ENCODE data around the gene STN1.
"Not testable (repeated sequence)": the region's sequence is repeated elsewhere in the genome, so short reads cannot be mapped to it uniquely, and the experiment has no call there.

The STN1 gene

DNA sequence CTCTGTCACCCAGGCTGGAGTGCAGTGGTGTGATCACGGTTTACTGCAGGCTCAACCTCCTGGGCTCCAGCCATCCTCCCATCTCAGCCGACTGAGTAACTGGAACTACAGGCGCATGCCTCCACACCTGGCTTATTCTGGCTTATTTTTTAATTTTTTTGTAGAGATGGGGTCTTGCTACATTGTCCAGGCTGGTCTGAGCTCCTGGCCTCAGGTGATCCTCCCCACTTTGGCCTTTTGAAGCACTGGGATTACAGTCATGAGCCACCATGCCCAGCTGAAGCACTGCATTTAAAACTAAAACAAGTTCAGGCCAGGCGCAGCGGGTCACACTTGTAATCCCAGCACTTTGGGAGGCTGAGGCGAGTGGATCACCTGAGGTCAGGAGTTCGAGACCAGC lies 70.6 kb downstream of the STN1 start:
- DNase-seq (ENCODE audit: low read depth in 3 of 3, low spot score in 1 of 3): no peak

DNA sequence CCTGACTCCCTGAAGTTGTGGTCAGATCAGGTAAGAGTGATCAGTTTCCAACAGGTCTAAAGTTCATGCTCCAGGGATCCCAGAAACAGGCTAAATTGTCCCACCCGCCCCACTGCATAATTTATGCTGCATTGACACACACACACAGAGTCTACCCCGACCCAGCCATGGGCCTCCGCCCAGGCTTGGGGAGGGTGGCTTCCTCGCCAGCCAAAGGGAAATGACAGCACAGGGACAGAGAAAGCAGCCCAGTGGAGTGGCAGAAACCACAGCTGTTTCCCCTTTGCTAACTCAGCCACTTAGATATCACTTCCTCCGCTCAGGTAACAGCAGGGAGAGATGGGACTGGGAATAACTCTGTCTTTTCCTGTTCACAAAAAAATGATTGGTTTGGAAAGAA lies 72.0 kb downstream of the STN1 start:
- DNase-seq (ENCODE audit: low read depth in 3 of 3, low spot score in 1 of 3): no peak

DNA sequence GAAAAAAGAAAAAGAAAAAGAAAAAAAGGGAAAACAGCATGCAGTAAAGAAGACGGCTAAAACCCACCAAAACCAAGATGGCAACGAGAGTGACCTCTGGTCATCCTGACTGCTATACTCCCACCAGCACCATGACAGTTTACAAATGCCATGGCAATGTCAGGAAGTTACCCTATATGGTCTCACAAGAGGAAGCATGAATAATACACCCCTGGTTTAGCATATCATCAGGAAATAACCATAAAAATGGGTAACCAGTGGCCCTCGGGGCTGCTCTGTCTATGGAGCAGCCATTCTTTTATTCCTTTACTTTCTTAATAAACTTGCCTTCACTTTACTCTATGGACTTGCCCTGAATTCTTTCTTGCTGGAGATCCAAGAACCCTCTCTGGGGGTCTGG lies 72.6 kb downstream of the STN1 start:
- DNase-seq (ENCODE audit: low read depth in 3 of 3, low spot score in 1 of 3): not testable (repeated sequence)

DNA sequence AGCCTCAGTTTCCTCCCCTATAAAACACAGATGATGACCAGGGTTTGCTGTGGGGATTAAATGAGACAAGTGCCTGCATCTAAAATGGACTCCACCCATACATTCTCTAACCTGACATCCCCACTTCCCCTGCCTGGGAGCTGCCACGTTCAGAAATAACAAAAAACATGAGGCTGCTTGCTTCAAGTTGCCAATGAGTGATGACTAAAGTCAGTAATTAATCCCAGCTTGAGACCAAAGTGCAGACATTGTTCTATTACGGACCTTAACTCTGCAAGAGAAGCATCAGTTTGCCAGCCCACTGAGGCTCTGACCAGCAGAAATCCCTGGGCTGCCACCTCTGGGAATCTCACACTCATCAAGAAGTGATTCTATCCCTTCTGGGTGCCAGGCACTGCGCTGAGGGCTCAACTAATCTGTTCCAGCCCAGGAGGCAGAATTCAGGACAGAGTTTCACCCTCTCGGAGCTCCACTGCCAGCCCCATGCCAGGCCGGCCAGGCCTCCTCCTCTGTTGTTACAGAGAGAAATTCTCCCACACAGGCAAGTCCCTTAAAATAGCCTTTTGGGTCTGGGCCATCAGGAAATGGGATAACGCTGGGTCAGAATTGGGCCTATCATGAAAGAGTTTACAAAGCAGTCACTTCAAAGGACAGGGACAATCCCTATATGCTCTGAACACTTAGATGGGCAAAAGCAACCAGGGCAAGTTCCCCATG lies 74.0 kb downstream of the STN1 start:
- DNase-seq (ENCODE audit: low read depth in 3 of 3, low spot score in 1 of 3): no peak

DNA sequence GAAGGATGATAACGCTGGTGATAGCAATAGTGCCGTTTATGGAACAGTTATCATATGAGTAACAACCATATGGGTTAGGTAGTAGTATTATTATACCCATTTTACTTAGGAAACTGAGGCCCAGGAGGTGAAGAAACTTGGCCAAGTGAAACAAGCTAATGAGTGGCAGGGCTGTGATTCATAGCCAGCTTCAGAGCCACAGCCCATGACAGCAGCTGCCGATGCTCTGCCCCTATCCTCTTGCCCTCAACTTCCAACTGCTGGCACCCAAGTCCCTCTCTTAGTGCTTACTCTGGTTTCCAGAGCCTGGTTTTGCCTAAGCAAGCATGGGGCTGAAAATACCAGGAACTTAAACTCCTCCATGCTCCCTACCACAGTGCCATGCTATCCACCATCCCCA lies 74.9 kb downstream of the STN1 start:
- DNase-seq (ENCODE audit: low read depth in 3 of 3, low spot score in 1 of 3): no peak

DNA sequence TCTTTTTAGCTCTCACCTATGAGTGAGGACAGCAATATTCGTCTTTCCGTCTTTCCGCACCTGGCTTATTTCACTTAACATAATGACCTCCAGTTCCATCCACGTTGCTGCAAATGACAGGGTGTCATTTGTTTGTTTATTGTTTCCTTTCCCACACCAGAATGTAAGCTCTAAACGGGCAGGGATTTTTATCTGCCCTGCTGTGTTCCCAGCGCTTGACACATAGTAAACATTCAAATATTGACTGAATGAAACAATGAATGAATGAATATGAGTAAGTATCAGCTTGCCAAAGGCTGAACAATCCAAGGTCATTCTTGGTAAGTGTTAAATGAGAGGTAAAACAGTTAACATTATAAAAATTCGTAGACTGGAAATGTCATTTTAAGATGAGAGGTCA lies 75.4 kb downstream of the STN1 start:
- DNase-seq (ENCODE audit: low read depth in 3 of 3, low spot score in 1 of 3): no peak

DNA sequence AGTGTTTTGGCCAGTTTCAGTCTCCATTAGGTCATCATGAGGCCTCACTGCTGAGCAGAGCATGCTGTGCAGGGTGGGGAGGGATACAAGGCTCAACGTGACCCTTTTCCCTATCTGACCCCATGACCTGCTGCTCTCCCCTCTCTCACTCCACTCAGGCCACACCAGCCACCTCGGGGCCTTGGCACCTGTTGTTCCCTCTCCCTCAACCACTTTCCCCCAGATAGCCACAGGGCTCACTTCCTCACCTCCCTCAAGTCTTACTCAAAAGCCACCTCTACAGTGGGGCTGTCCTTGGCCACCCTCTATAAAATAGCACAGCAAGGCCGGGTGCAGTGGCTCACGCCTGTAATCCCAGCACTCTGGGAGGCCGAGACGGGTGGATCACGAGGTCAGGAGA lies 76.5 kb downstream of the STN1 start:
- no peak for DNase-seq (ENCODE audit: low read depth in 3 of 3, low spot score in 1 of 3)

DNA sequence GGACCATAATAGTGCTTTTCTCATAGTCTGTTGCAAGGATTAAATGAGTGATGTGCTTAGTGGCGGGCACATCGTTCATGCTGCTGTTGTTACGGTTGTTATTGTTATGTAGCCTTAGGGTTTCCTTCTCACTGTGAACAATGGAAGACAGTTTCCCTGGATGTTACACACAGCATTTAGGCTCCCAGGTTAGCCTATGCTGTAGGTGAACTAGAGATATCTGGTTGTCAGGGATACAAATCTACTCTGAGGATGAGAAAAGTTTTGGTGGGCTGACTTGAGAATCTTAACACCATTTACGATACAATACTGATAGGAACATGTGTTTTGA lies 77.3 kb downstream of the STN1 start:
- DNase-seq (ENCODE audit: low read depth in 3 of 3, low spot score in 1 of 3): no peak

DNA sequence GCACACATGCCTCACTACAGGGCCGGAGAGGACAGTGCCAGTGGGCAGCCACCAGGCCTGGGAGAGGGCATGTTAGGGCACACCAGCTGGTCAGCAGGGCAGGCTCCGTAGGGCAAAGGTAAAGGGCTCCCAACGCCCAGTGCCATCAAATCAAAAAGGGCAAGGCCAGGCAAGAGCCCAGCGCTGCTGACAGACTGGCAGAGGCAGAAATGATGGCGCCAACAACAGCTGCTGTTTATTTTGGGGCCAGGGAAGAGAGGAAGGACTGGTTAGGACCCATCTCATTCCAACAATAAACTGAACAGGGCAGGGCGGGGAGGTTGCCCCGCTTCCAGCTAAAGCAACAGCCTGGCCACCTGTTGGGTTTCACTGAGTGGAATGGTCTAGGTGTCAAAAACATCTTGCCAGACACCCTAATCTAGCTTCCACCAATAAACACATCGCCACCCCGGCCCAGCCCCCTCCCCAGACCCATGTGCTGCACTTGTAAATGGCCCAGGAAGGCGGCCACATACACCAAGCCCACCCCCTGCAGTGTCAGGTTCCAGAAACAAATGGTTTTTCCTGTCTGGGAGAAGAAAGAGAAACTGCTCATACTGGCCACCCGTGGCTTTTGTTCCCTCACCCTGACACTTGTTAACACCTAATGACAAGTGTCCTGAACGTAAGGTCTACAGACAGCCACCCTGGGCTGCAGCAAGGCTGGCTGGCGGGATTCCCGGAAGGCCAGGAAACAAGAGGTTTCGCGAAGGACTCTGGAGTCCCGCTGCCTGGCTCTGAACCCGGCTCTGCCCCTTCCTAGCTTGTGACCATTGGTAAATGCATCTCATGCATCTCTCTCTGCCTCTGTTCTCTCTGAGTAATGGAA lies 77.9 kb downstream of the STN1 start:
- DNase-seq (ENCODE audit: low read depth in 3 of 3, low spot score in 1 of 3): no peak

DNA sequence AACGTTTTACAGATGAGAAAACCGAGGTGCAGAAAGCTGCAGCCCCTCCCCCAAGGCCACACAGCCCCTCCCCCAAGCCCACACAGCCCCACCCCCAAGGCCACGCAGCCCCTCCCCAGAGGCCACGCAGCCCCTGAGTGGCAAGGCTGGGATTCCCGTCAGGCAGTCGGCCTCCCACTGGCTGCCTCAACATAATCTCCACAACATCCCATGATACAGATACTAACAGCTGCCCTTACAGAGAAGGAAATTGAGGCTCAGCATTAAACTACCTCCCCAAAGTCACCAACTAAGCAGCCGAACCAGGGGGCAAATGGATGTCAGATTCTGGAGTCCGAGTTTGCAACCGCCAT lies 78.5 kb downstream of the STN1 start:
- no peak for DNase-seq (ENCODE audit: low read depth in 3 of 3, low spot score in 1 of 3)

DNA sequence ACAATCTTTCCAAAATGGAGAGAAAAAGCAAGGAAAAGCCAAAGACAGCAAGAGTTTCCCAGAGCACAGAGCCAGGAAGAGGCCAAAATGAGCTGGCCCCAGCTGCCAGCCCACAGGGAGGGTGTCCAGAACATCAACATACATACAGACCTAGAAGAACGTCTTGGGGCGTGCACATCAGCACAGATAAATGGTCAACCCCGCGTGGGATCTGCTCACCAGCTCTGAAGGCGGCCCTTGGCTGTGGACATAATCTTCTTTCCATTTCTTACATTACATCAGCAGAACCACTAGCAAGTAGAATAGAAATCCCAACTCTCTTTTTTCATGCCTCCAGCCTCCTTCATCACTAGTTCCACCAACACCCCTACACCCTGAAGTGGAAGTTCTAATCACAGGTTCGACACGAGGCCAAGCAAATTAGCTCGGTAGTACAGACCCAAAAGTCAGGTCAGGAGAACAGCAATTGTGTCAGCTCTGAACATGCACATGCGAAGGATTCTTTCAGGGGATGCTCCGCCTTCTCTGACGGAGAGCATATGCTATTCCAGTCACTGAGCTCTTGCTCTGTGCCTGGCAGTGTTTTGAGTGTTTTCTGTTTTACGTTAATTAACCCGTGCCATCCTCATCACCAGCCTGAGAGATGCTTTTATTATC lies 79.0 kb downstream of the STN1 start:
- no peak for DNase-seq (ENCODE audit: low read depth in 3 of 3, low spot score in 1 of 3)

DNA sequence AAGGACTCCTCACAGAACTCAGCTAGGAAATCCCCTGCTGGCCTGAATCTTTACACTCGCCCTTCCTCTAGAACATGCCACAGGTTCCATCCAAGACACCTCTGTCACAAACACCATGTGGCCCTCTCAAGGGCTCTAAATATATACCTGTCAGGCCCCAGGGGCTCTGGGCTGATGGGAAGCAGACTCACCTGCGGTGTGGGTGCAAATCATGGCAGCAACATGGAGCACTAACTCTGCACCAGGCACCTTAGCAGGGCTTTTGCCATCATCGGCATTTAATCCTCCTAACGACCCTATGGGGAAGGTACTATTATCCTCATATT lies 80.0 kb downstream of the STN1 start:
- no peak for DNase-seq (ENCODE audit: low read depth in 3 of 3, low spot score in 1 of 3)

DNA sequence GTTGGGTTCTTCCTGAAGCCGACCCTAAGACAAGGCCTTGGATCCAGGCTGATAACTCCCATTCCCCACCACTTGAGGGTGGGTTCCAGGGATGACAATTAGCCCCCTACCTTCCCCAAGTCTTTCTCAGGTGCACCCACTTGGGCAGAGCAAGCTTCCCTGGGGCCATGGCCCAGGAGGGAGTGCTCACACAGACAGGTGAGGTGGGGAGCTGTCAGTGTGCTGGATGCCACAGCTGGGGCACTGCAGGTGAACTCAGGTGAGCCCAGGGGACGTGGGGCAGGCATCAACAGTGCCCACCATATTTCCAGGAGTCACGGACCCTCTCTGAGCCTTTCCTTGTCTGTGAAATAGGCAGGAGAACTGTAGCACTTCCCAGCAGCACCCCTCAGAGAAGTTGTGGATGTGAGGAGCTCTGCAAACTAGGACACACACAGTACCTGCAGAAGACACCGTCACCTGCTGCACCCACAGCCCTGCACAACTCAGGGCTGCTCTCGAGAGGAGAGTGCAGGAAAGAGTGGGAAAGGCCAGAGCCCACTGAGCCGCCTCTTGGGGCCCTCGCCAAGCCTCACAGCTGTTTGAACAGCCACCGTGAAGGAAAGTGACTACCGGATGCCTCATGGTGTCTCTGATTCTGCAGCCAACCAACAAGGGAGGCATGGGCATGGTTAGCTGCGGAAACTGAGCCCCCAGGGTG lies 80.5 kb downstream of the STN1 start:
- DNase-seq (ENCODE audit: low read depth in 3 of 3, low spot score in 1 of 3): no peak

DNA sequence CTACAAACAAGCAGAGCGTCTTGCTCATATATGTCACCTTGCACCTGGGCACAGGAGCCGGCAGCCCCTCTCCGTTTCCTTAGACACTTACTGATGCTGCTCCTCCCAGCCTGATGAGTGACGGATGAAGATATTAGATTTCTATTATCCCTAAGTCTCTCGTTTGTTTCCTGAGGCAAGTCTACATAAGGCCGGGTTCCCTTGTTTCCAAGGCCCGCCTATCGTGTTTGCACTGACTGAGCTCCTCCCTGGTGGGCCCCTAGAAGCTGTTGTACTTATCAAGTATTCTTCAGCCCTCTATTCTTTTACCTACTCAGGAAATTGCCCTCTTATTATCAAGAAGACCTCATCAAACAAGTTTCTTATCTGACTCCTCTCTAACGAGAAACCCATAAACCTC lies 81.1 kb downstream of the STN1 start:
- DNase-seq (ENCODE audit: low read depth in 3 of 3, low spot score in 1 of 3): no peak

DNA sequence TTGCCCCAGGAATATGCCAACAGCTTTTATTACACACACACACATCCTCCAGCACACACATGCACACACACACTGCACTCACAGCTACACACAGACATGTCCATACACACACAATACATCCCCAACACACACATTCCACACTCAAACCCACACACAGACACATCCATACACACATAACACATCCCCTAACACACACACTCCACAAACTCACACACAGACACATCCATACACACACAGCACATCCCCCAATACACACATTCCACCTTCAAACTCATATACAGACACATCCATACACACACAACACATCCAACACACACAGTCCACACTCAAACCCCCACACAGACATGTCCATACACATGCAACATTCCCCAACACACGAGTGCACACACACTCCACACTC lies 81.7 kb downstream of the STN1 start:
- no peak for DNase-seq (ENCODE audit: low read depth in 3 of 3, low spot score in 1 of 3)

DNA sequence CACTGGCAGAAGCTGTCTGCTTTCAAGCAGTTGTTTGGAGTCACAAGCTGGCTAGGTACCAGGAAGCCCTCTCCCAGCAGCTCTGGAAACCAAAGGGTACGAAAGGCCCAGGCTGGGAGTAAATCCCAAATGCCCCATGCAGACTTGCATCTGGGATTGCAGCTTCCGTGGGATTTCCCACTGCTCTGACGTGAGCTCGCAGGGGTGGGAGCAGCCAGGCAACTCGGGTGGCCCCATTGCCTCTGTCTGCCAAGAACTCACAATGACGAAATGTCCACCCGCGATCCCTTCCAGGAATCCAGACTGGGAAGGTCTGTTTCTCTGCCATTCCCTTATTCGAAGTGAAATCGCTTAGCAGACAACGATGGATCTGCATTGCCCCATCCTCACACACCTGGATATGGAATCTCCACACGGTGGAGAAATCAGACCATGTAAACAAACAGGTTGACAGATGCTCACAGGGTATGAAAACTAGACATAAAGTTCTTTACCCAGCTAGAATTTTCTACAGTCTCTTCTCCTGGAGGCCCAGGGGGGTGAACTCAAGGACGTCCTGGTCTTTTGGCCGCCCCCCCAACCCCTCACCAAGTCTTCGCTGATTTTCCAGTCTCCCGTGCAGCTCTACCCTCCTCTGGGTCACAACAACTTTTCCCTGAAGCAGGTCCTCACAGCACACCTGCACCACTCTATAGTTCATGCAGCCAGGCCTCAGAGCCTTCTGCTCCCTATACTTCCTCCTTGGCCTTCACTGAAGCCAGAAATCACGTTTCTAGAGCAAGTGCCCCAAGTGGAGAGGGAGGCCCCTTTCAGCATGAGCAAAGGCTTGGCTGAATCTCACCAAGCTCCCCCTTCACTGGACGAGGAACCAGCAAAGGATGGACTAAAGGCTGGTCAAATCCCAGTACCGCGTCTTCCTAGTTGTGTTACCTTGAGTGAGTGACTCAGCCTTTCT lies 82.6 kb downstream of the STN1 start:
- no peak for DNase-seq (ENCODE audit: low read depth in 3 of 3, low spot score in 1 of 3)

DNA sequence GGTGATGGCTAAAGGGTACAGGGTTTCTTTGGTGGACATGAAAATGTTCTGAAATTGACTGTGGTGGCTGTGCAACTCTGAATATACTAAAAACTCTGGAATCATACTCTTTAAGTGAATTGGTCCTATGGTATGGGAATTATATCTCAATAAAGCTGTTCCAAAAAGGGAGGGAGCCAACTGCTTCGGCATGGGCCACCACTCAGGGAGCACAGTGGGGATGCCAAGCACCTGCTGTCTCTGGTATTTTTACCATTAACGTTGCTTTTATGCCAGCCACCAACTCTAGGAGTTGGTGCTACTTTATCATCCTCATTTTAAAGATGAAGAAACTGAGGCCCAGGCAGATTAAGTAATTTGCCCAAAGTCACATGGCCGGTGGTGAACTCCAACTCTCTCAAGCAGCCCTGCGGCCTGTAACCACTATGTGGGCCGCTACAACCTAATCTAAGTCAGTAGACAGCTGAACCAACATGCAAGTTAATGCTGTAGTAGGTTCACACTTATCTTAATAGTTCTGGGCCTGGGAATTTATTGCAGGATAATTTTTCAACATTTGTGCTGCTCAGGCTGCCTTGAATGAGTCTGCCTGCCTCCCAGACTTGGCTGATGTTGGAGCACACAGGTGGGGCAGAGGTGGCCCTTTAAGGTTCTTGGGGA lies 83.4 kb downstream of the STN1 start:
- no peak for DNase-seq (ENCODE audit: low read depth in 3 of 3, low spot score in 1 of 3)

DNA sequence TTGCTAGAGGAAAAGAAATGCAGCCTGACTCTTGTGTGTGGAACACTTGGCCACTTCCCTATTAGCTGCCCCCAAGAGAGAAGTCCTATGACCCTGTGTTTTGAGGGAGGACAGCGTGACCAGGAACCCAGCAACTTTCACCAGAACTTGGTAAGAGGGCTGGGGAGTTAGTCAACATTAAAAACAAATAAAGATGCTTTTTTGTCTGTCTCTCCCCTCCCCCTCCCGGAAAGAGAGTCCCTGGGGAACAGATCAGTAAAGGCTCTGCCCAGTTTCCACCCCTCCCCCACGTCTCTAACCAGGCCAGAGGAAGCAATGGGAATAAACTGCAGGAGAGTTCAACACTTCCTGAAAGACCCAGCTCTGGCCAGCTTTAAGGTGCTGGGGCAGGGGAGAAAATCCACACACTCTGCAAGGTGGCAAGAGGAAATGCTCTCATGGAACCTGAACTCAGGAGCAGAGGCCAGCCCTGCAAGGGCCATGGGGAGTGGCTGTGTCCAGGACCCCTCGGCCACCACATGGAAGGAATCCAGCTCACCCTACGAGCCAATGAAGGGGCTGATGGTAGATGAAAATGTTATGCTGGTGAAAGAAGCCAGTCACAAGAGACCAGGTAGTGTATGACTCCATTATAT lies 84.1 kb downstream of the STN1 start:
- DNase-seq (ENCODE audit: low read depth in 3 of 3, low spot score in 1 of 3): no peak

DNA sequence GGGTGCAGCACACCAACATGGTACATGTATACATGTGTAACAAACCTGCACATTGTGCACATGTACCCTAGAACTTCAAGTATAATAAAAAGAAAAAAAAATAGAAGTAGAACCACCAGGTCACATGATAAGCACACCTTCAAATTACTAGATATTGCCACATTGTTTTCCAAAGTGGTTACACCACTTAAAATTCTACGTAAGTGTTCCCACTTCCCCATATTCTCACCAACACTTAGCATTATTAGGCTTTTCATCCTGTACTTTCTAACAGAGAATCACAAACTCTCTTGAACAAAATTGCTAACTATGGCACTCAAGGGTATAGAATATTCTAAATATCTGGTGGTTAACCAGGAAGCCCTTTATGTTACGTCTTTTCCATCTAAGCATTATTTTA lies 85.2 kb downstream of the STN1 start:
- no peak for DNase-seq (ENCODE audit: low read depth in 3 of 3, low spot score in 1 of 3)
